Activated effector memory CD4-positive, alpha-beta T cell treated with Interleukin-2 at 50 U/mL for 16 hours (primary cell): ENCODE results near the gene CCDC171.
"Not testable (repeated sequence)": the region's sequence is repeated elsewhere in the genome, so short reads cannot be mapped to it uniquely, and the experiment has no call there.

Source experiments
- DNase-seq: peaks from one replicate; pipeline ENCODE4 v3.0.0-alpha.2; 2020

The CCDC171 gene

DNA sequence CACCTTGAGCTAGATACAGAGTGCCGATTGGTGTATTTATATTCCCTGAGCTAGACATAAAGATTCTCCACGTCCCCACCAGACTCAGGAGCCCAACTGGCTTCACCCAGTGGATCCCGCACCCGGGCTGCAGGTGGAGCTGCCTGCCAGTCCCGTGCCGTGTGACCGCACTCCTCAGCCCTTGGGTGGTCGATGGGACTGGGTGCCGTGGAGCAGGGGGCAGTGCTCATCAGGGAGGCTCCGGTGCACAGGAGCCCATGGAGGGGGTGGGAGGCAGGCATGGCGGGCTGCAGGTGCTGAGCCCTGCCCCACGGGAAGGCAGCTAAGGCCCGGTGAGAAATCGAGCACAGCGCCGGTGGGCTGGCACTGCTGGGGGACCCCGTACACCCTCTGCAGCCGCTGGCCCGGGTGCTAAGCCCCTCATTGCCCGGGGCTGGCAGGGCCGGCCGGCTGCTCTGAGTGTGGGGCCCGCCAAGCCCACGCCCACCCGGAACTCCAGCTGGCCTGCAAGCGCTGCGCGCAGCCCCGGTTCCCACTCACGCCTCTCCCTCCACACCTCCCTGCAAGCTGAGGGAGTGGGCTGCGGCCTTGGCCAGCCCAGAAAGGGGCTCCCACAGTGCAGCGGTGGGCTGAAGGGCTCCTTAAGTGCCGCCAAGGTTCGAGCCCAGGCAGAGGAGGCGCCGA is 147.2 kb downstream of the CCDC171 start:
- DNase-seq = not testable (repeated sequence)

GRCh38 chr9:15707000-15707399 is 154.2 kb downstream of the CCDC171 start:
- no peak for DNase-seq

- no peak for DNase-seq
Observed at GRCh38 chr9:15711531-15711930, 158.7 kb downstream of the CCDC171 start.

DNA sequence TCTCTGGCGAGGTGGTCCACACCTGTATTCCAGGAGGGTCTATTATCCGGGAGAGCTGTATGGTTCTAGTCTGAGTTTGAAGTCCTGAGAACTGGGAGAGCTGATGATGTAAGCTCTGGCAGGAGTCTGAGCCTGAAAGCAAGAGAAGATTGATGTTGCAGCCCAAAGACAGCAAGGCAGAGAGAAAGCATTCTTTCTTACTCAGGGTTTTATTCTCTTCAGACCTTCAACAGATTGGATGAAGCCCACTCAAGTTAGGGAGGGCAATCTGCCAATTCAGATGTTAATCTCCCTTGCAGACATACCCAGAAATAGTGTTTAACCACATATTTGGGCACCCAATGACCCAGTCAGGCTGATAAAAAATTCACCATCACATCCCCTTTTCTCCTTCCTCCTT is 159.1 kb downstream of the CCDC171 start:
- no peak for DNase-seq

- no peak for DNase-seq
Observed at GRCh38 chr9:15714746-15715145, 161.9 kb downstream of the CCDC171 start.

DNA sequence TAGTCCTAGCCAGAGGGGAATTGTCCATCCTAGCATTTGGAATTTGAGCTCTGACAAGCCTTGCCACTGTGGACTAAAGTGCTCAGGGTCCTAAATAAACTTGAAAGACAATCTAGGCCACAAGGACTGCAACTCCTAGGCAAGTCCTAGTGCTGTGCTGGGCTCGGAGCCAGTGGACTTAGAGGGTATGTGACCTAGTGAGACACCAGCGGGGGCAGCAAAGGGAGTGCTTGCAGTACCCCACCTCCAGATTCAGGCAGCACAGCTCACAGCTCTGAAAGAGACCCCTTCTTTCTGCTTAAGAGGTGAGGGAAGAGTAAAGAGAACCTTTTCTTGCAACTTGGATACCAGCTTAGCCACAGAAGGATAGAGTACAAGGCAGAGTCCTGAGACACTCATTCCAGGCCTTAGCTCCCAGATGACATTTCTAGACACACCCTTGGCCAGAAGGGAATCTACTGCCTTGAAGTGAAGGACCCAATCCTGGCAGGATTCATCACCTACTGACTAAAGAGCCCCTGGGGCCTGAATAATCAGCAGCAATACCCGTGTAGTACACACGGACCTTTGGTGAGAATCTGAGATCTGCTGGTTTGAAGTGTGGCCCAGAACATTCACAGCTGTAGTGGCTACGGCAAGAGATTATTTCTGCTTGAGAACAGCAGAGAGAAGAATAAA is 164.6 kb downstream of the CCDC171 start:
- DNase-seq = no peak

GRCh38 chr9:15718423-15718822 is 165.6 kb downstream of the CCDC171 start:
- DNase-seq = no peak

GRCh38 chr9:15720861-15721260 is 168.0 kb downstream of the CCDC171 start:
- DNase-seq = no peak

GRCh38 chr9:15722888-15723287 is 170.0 kb downstream of the CCDC171 start:
- DNase-seq = no peak

DNA sequence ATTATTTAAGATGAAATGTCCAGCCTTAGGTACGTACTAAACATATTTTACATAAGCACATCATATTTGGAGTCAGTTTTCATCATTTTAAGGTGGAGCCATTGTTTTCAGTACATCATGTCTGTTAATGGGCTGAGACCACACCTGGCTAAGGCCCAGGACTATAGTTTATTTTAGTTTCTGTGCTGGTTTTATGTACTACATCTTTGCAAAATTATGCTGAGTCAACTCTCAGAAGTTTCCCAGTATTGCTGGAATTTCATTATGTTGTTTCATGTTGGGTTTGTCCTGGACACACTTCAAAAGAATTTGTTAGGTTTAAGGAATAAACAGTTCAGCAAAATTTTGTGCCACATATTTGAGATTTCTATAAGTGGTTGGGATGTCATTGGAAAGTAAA is 171.2 kb downstream of the CCDC171 start:
- DNase-seq = no peak

DNA sequence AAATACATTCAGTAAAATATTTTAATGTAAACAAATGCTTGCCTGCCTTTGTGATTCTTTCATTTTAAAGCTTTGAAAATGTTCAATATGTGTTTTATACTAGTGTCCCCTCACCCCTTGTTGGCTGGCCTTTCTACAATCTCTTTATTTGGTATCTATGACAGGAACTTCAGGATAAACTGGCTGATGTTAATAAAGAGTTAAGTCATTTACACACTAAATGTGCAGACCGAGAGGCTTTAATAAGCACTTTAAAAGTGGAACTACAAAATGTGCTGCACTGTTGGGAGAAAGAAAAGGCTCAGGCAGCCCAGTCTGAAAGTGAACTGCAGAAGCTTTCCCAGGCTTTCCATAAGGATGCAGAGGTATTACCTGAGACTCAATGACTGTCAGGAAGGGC is 171.8 kb downstream of the CCDC171 start:
- no peak for DNase-seq

DNA sequence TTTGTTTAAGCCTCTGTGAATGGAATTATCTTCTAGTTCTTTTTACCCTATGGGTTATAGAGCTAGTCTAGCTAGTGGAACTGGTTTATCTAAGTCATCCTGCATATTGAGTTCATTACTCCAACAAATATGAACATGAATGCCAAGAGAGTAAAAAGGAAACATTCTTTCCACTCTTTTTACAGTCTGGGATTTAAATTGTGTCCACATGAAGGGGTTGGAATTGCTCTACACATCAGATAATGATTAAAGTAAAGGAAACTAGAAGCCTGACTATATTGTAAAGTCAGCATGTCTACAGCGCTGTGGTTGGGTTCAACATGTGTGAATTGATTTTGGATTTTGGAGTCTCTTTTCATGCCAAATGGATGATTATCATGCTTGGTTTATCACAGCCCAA is 173.1 kb downstream of the CCDC171 start:
- no peak for DNase-seq

DNA sequence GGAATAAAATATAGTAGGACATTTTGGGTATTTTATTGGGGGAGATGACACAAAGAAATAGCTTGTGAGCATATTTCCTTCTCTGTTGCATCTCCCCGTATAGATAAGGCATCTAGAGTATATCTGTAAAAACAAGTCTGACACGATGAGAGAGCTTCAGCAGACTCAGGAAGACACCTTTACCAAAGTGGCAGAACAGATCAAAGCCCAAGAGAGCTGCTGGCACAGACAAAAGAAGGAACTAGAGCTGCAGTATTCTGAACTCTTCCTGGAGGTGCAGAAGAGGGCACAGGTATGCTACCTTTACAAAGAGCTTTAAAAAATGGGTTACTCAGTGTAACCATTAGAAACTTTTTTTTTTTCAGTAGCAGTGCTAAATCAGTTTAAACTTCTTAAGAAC is 176.7 kb downstream of the CCDC171 start:
- DNase-seq = no peak

DNA sequence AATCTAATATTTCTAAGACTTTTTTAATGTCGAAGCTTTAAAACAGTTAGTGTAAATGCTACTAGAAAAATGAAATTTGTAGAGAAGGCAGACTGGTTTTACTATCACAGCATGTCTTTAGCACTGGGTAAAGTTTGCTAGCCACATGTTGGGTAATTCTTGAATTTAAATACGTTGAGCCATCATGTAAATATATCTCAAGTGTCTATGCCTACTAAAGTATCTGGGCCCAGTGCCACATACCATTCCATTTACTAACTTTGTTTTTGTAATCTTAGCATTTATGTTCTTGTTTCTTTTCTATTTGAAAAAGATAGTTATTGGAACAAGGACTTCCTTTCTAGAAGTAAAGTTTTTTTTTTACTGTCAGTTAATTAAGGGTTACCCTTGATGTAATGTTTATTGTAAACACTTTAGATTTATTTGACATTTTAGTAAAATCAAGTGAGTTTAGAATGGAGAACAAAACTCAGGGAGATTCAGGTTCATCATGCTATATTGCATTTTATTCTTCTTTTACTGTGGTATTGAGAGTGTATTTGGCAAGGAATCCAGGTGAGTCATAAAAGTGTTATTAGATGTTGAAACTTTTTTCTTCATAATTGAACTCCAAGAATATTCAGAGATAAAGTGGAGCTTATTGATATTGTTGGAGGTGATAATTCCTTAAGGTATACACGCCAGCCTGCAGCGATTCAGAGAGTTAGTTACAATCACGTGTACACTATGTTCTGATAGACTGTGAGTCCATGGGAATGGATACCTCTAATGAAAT is 182.4 kb downstream of the CCDC171 start:
- no peak for DNase-seq

DNA sequence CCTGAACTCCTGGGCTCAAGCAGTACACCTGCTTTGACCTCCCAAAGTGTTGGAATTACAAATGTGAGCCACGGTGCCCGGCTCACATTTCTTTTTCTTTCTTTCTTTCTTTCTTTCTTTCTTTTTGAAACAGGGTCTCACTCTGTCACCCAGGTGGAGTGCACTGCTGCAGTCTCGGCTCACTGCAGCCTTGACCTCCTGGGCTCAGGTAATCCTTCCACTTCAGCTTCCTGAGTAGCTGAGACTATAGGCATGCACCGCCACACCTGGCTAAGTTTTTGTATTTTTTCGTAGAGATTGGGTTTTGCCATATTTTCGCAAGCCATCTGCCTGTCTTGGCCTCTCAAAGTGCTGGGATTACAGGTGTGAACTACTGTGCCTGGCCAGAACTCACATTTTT is 183.7 kb downstream of the CCDC171 start:
- DNase-seq = no peak

DNA sequence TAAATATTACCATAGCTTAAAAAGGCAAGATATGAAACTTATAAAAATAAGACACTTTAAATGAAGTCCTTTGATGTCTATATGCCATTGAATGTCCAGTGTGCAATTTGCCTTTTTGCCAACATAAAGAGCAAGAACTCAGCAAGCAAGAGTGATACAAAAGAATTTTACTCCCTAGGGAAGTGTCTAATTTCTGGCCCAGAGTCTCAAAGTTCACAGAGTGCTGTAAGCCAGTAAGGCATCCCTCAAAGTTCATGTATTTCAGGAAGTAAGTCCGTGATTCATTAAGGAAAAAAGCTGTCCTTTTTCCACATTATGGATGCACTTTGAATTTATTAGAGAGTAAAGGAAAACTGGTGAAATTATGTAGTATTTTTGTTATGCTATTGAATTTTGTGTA is 185.2 kb downstream of the CCDC171 start:
- DNase-seq = no peak

- no peak for DNase-seq
Observed at GRCh38 chr9:15741015-15741414, 188.2 kb downstream of the CCDC171 start.

GRCh38 chr9:15743512-15743911 is 190.7 kb downstream of the CCDC171 start:
- no peak for DNase-seq

DNA sequence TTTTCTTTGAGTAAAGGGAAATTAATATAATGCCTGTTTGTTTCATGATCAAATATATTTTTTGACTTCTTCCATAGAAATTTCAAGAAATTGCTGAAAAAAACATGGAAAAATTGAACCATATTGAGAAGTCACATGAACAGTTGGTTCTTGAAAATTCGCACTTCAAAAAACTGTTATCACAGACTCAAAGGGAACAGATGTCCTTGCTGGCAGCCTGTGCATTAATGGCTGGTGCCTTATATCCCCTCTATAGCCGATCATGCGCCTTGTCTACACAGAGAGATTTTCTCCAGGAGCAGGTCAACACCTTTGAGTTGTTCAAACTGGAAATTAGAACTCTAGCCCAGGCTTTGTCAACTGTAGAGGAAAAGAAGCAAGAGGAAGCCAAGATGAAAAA is 191.4 kb downstream of the CCDC171 start:
- DNase-seq = no peak

DNA sequence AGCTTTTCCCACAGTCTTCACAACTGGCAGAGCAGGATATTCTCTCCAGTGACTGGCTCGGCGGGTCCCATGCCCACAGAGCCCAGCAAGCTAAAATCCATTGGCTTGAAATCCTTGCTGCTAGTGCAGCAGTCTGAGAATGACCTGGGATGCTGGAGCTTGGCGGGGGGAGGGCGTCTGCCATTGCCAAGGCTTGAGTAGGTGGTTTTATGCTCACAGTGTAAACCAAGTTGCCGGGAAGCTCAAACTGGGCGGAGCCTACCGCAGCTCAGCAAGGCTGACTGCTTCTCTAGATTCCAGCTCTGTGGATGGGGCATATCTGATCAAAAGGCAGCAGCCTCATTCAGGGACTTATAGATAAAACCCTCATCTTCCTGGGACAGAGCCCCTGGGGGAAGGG is 194.1 kb downstream of the CCDC171 start:
- DNase-seq = no peak

GRCh38 chr9:15755660-15756059 is 202.8 kb downstream of the CCDC171 start:
- DNase-seq = no peak

GRCh38 chr9:15761551-15761950 is 208.7 kb downstream of the CCDC171 start:
- DNase-seq = no peak

GRCh38 chr9:15763371-15763770 is 210.5 kb downstream of the CCDC171 start:
- DNase-seq = no peak

DNA sequence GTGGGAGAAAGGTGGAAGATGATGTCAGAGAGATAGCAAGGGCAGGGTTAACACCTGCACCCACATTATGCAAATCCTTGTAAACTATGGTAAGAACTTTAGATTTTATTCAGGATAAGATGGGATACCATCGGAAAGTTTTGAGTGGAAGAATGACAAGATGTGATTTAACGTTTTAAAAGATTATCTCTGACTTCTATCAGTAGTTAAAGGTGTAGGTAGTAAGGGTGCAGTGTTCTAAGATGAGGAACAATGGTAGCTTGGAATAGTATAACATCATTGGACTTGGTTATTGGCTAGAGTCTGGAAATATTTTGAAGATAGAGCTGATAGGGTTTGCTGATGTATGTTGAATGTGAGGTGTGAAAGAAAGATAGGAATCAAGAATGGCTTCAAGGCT is 211.3 kb downstream of the CCDC171 start:
- DNase-seq = no peak
